Heart left ventricle (tissue), 16 donors: ENCODE results near the gene UNC13C. TPM values are rescaled to one million over a fixed set of nuclear protein-coding genes. Genes with fewer than 3 reads are reported as not detected.

Source experiments
- ATAC-seq, 4 donors: fragments of 200-7000 bp; cut with Tn5 transposase; one replicate each; pipeline ENCODE4 v1.9.1; 2020 to 2022; ENCODE audit warnings: moderate library complexity in 4 of 4, mild to moderate bottlenecking in 3 of 4, moderate number of reproducible peaks in 1 of 4
- DNase-seq, 5 donors: peaks; one replicate each; pipeline ENCODE4 v3.0.0-alpha.2; 2020
- H3K27ac ChIP-seq, 12 donors: fragments of 200-600 bp; sonication (generic) in 4 of 12; one replicate each; pipeline versions ENCODE4 v1.5.0 to v1.8.0; 2016 to 2022; ENCODE audit warnings: mild to moderate bottlenecking in 2 of 12
- H3K27me3 ChIP-seq, 9 donors: fragments of 200-600 bp; sonication (generic) in 2 of 9; one replicate each; pipeline versions ENCODE4 v1.5.1 to v1.8.0; 2016 to 2022; ENCODE audit warnings: mild to moderate bottlenecking in 3 of 9
- H3K36me3 ChIP-seq, 9 donors: fragments of 200-600 bp; sonication (generic) in 2 of 9; one replicate each; pipeline versions ENCODE4 v1.5.0 to v1.8.0; 2018 to 2022; ENCODE audit warnings: mild to moderate bottlenecking in 2 of 9
- H3K4me1 ChIP-seq, 12 donors: fragments of 200-600 bp; sonication (generic) in 4 of 12; one replicate each; pipeline versions ENCODE4 v1.5.0 to v1.8.0; 2016 to 2022; ENCODE audit warnings: mild to moderate bottlenecking in 3 of 12
- H3K4me3 ChIP-seq, 12 donors: fragments of 200-600 bp; sonication (generic) in 4 of 12; one replicate each; pipeline versions ENCODE4 v1.5.0 to v1.8.0; 2017 to 2022; ENCODE audit warnings: mild to moderate bottlenecking in 9 of 12, moderate library complexity in 4 of 12
- H3K9me3 ChIP-seq, 12 donors: fragments of 200-600 bp; sonication (generic) in 4 of 12; one replicate each; pipeline versions ENCODE4 v1.5.0 to v1.8.0; 2016 to 2022; ENCODE audit warnings: mild to moderate bottlenecking in 1 of 12
- POLR2A ChIP-seq, 2 donors: fragments of 450-650 bp; IDR thresholded peaks; one replicate each; pipeline ENCODE4 v1.6.1; 2017; ENCODE audit warnings: antibody characterized with exemption in 2 of 2, mild to moderate bottlenecking in 2 of 2, moderate library complexity in 2 of 2
- WGBS, 4 donors: extraction: QIAGEN DNeasy Blood & Tissue Kit in 2 of 4; methylation state at CpG; one replicate each; pipeline versions ENCODE4 v1.1.5 to v1.1.7; 2013 to 2018; 5-methylcytosine and 5-hydroxymethylcytosine counted together
- intact Hi-C, 10 donors: fragments of 100-400 bp; cut with DNase I; formaldehyde crosslinking; loops; one replicate each; pipeline versions ENCODE4 v1.11.1 to v1.14.2; 2022
- polyA plus RNA-seq, 2 donors: library from polyadenylated mRNA; stranded (reverse); fragments of 200-250 nt; gene quantifications; one replicate each; pipeline ENCODE4 v1.2.3, GENCODE V29; 2013
- total RNA-seq, 9 donors: library from RNA; depleted of rRNA in 2 of 9; stranded (reverse); fragments of >200 nt in 2 of 9; fragmentation: NEBNext Ultra II Directional in 3 of 9; extraction: Animal tissue kit (Norgen Biotek cat#: 25700) in 3 of 9; gene quantifications; one replicate each; pipeline versions ENCODE4 v1.1.0 to v1.2.4, GENCODE V29; 2016 to 2023
- TF ChIP-seq, protein P1 (sequence below), 12 donors: fragments of 200-600 bp; sonication (generic) in 4 of 12; IDR thresholded peaks; one replicate each; pipeline versions ENCODE4 v1.5.0 to v1.8.0; 2018 to 2022; ENCODE audit warnings: antibody characterized with exemption in 12 of 12, mild to moderate bottlenecking in 5 of 12
- donor health status: ischemic (EF 13 %, LVEDD 7.1; RV severe dilation, severe dysfunction).
- donor health status: healthy with polysubstance abuse.
- donor health status: DM: no; HTN: yes; CAD: no.
- donor health status: DM: no; HTN: no; CAD: no.
- donor health status: ischemic (EF 25% LVEDD 6.9; RV normal size, moderate dysfunction).
- donor health status: ischemic (EF 25% LVEDD 5.7; RV mildly dilated, moderate dysfunction).
- donor health status: healthy.
- donor health status: DM: yes; HTN: yes; CAD: no.
- donor health status: ischemic (EF 35%, LVEDD 5.7; RV mildly dilated, moderate dysfunction).
- donor health status: nonischemic (EF 11% LVEDD 7.7; RV severe dilation, severe dysfunction).
- donor health status: DM: yes; HTN: yes; CAD: no.
- donor health status: PGD.
- donor health status: ischemic (EF 29% LVEDD 5.4; RV normal size, mild dysfunction).
- donor health status: nonischemic (EF 23%, LVEDD 6.1; RV moderate dilation, normal function).

The UNC13C gene
- total and polyA plus RNA-seq, 11 donors: 0.07 to 0.71 (median 0.39) TPM; not detected in 5

DNA sequence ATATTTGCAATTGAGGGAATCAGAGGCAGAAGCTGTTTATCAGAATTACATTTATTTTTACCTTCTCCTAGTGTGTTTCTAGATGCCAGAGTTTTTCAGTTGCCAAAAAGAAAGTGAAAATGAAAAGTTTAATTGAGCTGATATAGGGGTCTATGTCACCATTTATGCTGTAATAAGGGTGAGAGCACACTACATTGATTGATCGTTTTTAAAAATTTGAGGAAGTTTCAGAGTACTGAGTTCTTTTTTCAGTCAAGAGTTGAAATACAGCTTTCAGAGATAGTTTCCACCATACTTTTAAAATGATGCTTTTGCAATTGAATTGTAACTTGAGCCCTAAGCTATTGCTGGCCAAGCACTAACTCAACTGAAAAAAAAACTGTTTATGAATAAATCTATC, 326.9 kb downstream of the UNC13C start:
- TF ChIP-seq, protein P1, sequence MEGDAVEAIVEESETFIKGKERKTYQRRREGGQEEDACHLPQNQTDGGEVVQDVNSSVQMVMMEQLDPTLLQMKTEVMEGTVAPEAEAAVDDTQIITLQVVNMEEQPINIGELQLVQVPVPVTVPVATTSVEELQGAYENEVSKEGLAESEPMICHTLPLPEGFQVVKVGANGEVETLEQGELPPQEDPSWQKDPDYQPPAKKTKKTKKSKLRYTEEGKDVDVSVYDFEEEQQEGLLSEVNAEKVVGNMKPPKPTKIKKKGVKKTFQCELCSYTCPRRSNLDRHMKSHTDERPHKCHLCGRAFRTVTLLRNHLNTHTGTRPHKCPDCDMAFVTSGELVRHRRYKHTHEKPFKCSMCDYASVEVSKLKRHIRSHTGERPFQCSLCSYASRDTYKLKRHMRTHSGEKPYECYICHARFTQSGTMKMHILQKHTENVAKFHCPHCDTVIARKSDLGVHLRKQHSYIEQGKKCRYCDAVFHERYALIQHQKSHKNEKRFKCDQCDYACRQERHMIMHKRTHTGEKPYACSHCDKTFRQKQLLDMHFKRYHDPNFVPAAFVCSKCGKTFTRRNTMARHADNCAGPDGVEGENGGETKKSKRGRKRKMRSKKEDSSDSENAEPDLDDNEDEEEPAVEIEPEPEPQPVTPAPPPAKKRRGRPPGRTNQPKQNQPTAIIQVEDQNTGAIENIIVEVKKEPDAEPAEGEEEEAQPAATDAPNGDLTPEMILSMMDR (IDR thresholded peaks at IDR 0.05): no peak
- TF ChIP-seq POLR2A (IDR thresholded peaks at IDR 0.05): no peak
- Histone ChIP-seq H3K27me3 (no peaks in the 10 kb centered on the region), H3K27ac (no peak overlapping the region), H3K4me3 (no peak overlapping the region), H3K4me1 (no peaks in the 10 kb centered on the region), H3K36me3 (no peaks in the 10 kb centered on the region), H3K9me3 (peaks cover 0 to 8% (median 0%) of the 10 kb centered on the region in 12 donors)
- intact Hi-C loops: no loop called here
- WGBS, 4 donors: 50 to 87% (median 81%) methylated on average over 1 of the region's 1 CpG
- ATAC-seq (no peak), DNase-seq (no peak)

DNA sequence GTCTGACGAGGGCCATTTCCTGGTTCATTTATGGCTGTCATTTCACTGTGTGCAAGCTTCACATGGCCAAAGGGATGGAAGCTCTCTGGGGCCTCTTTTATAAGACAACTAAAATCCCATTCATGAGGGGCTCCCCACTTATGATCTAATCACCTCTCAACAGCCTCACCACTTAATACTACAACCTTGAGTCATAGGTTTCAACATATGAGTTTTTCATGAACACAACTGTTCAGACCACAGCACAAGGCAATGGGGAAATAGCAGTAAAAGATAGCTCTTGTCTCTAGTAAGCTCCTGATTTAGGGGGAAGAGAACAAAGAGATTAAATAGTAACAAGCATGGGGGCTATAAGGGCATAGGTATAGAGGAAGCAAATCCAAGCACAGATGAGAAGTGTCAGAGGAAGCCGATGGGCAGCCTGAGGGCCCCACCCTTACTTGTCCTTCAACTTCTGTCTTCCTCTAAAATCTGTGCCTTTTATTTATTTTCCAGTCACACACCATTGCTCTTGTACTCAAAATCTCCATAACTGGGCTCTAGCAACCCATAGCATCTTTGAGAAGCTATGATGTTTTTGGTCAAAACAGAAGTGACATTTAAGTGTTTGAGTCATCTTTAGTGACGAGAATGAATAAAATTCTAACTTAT, 329.1 kb downstream of the UNC13C start:
- Histone ChIP-seq H3K27ac (no peak overlapping the region), H3K36me3 (no peaks in the 10 kb centered on the region), H3K4me1 (no peaks in the 10 kb centered on the region), H3K27me3 (no peaks in the 10 kb centered on the region), H3K4me3 (no peak overlapping the region), H3K9me3 (peaks cover 0 to 6% (median 0%) of the 10 kb centered on the region in 12 donors)
- intact Hi-C loops: no loop called here
- TF ChIP-seq, protein P1 (IDR thresholded peaks at IDR 0.05): no peak
- TF ChIP-seq POLR2A (IDR thresholded peaks at IDR 0.05): no peak
- no peak for ATAC-seq
- 71 to 85% (median 81%) methylated on average over 3 of the region's 3 CpGs for WGBS, 4 donors
- no peak for DNase-seq

DNA sequence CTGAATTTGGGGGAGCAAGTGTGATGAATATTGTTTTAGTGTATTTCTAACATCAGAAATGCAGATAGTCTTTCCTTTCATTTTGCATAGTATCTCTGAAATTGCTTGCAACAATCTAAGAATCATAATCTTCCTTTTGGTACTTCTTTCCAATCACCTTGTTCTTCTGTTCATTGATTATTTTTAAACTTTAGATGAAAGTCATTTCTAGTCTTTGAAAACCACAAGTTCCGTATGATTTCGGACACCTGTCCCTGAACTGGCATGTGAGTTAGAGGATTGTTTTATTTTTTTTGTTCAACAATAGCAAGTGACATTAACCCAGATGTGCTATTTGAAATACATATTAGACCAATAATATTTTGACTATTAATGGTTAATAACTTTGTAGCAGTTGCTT, 329.7 kb downstream of the UNC13C start:
- Histone ChIP-seq H3K36me3 (no peaks in the 10 kb centered on the region), H3K4me1 (no peaks in the 10 kb centered on the region), H3K4me3 (no peak overlapping the region), H3K27me3 (no peaks in the 10 kb centered on the region), H3K27ac (no peak overlapping the region), H3K9me3 (peaks cover 0 to 6% (median 0%) of the 10 kb centered on the region in 12 donors)
- intact Hi-C loops: no loop called here
- ATAC-seq (no peak), DNase-seq (no peak)
- 93 to 97% (median 97%) methylated on average over 2 of the region's 2 CpGs for WGBS, 4 donors
- TF ChIP-seq POLR2A (IDR thresholded peaks at IDR 0.05): no peak
- TF ChIP-seq, protein P1 (IDR thresholded peaks at IDR 0.05): no peak

DNA sequence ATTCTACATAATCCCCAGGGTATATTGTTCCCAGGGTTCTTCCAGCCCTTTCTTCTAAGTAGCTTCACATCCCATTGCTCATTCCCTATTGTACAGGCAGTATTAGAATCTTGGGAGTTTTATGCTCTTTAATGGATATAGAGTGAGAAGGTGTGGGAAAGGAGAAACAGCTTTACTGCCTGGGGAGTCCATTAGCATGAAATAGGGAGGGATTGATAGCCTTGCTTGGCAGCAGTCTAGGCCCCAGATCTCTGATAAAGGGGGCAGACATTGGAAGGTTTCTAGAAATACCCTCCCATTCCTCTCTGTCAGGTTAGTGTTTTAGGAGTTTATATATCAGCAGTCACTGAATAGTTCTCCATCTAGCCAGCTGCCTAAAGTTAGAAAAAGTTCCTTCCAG, 334.3 kb downstream of the UNC13C start:
- H3K4me3 ChIP-seq: no peak overlapping the region
- DNase-seq (no peak), ATAC-seq (no peak)
- no peak for TF ChIP-seq POLR2A (IDR thresholded peaks at IDR 0.05)
- TF ChIP-seq, protein P1 (IDR thresholded peaks at IDR 0.05): no peak
- no peaks in the 10 kb centered on the region for H3K4me1 ChIP-seq
- no peaks in the 10 kb centered on the region for H3K27me3 ChIP-seq
- intact Hi-C loops: no loop called here
- H3K36me3 ChIP-seq: no peaks in the 10 kb centered on the region
- H3K9me3 ChIP-seq: peaks cover 0 to 6% (median 0%) of the 10 kb centered on the region in 12 donors
- H3K27ac ChIP-seq: no peak overlapping the region
